Erythroblast (primary cell): ENCODE data around the gene ZNF865.

Source experiments
- GATA1 ChIP-seq: IDR thresholded peaks from 2 replicates; pipeline ENCODE4 v1.6.1; 2011; ENCODE audit warnings: low read depth, mild to moderate bottlenecking, control low read depth, low read length, moderate library complexity
- POLR2A ChIP-seq: IDR thresholded peaks from 2 replicates; pipeline ENCODE4 v1.6.1; 2011; ENCODE audit warnings: mild to moderate bottlenecking, low read length

DNA sequence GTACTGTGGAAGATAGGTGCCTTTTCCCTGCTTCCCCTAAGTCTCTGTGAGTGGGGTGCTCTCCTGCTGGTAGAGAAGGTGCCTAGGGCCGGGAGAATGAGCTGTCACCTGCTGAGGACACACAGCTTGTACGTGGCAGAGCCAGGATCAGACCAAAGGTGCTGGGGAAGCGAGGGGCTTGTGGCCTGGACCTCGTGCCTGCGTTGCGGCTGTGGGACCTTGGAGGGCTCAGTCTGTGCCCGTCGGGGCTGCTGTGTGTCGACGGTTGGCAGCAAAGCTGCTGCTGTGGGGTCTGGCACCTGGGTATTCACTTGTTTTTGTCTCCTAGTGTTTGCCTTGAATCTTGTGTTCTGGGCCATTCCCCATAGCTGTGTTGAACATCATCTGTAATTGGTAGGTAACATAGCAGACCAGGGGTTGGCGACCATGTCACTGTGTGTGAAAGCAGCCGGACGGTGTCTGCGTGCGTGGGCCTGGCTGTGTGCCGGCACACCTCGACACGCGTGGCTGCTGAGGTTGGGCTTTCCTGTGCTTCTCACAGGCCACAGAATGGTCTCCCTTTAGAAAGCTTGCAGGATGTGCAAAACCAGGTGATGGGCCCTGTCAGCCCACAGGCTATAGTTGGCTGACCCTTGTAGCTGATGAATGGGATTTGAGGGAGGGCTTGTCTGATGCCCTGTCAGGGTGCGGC, 58.5 kb downstream of the ZNF865 start:
- TF ChIP-seq POLR2A (no peak), GATA1 (no peak)
